Measurements from ENCODE around the gene DAZL.

DAZL gene

DNA sequence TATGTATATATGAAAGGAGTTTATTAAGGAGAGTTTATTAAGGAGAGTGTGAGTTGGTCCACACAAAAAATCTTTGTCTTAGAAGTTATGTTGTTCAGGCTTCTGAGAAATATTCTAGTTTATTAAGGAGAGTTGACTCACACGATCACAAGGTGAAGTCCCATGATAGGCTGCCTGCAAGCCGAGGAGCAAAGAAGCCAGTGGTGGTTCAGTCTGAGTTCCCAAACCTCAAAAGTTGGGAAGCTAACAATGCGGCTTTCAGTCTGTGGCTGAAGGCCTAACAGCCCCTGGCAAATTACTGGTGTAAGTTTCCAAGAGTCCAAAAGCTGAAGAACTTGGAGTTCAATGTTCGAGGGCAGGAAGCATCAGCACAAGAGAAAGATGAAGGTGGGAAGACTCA, 42.4 kb upstream of the DAZL start:
- Histone ChIP-seq H3K9ac (ENCODE audit: low read length) (no peak overlapping the region), H3K9me3 (replicated peaks; ENCODE audit: insufficient read depth, low read length) (no peaks in the 10 kb centered on the region), H3K9me2 (replicated peaks; ENCODE audit: insufficient read depth, low read length) (no peaks in the 10 kb centered on the region), H3K27ac (ENCODE audit: low read length) (no peak overlapping the region), H3K27me3 (replicated peaks; ENCODE audit: insufficient read depth, low read length) (no peaks in the 10 kb centered on the region), H3F3A (ENCODE audit: insufficient read depth, low read length) (no peaks in the 10 kb centered on the region), H2AFZ (ENCODE audit: low read length) (no peak overlapping the region), H3K4me2 (ENCODE audit: low read depth, low read length) (no peak overlapping the region), H3K4me1 (ENCODE audit: low read length) (no peaks in the 10 kb centered on the region), H3K79me2 (ENCODE audit: low read length) (no peaks in the 10 kb centered on the region), H4K20me1 (ENCODE audit: insufficient read depth, low read length) (no peaks in the 10 kb centered on the region), H3K4me3 (ENCODE audit: low read length) (no peak overlapping the region), H3K36me3 (replicated peaks; ENCODE audit: insufficient read depth, low read length) (no peaks in the 10 kb centered on the region)
- no peak for DNase-seq
- TF ChIP-seq CTCF (IDR thresholded peaks at IDR 0.05; ENCODE audit: low read length) (no peak), EZH2phosphoT487 (IDR thresholded peaks at IDR 0.05; ENCODE audit: low read length) (no peak), EZH2 (optimal IDR thresholded peaks at IDR 0.05; ENCODE audit: low read depth, low read length) (no peak)

DNA sequence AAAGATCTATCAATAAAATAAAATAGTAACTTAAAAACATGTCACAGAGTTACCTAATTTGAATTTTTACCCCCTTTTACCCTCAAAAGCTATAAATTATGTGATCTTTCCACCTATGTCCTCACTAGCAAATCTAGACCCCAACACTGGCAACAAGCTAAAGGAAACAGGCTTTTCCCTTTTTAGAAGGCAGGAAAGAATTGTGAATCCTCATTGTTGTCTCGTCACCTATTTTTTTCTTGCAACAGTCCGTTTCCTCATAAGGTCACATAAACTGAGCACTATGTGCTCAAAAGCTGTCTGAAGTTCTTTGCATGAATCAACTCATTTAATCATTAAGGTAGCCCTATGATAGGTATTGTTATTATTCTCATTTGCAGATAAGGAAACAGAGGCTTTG, 34.6 kb upstream of the DAZL start:
- Histone ChIP-seq H3K4me1 (ENCODE audit: low read length) (no peaks in the 10 kb centered on the region), H3K4me3 (ENCODE audit: low read length) (no peak overlapping the region), H3K79me2 (ENCODE audit: low read length) (no peaks in the 10 kb centered on the region), H3K9me3 (replicated peaks; ENCODE audit: insufficient read depth, low read length) (no peaks in the 10 kb centered on the region), H3K9me2 (replicated peaks; ENCODE audit: insufficient read depth, low read length) (no peaks in the 10 kb centered on the region), H3K27ac (ENCODE audit: low read length) (no peak overlapping the region), H2AFZ (ENCODE audit: low read length) (no peak overlapping the region), H4K20me1 (ENCODE audit: insufficient read depth, low read length) (no peaks in the 10 kb centered on the region), H3K27me3 (replicated peaks; ENCODE audit: insufficient read depth, low read length) (no peaks in the 10 kb centered on the region), H3K36me3 (replicated peaks; ENCODE audit: insufficient read depth, low read length) (no peaks in the 10 kb centered on the region), H3K9ac (ENCODE audit: low read length) (no peak overlapping the region), H3K4me2 (ENCODE audit: low read depth, low read length) (no peak overlapping the region), H3F3A (ENCODE audit: insufficient read depth, low read length) (no peaks in the 10 kb centered on the region)
- TF ChIP-seq EZH2phosphoT487 (IDR thresholded peaks at IDR 0.05; ENCODE audit: low read length) (no peak), CTCF (IDR thresholded peaks at IDR 0.05; ENCODE audit: low read length) (no peak), EZH2 (optimal IDR thresholded peaks at IDR 0.05; ENCODE audit: low read depth, low read length) (no peak)
- DNase-seq, result no peak

DNA sequence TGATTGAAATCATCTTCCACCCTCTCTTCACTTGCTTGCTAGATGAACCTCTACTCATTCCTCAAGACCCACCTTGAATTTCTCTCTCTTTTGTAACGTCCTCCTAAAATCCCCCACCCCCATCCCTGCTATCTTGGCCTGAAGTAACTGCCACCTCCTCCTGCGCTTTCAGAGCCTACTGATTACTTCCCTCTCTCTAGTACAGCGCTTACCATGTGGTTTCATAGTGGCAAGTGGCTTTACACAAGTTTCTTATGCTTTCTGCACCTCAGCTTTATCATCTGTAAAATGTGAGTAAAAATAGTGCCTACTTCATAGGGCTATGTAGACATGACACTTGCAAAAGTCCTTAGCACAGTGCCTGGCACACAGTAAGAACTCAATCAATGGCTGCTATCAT, 28.7 kb upstream of the DAZL start:
- no peaks in the 10 kb centered on the region for H3K27me3 ChIP-seq (replicated peaks; ENCODE audit: insufficient read depth, low read length)
- H3K4me3 ChIP-seq (ENCODE audit: low read length), result no peak overlapping the region
- H3K9ac ChIP-seq (ENCODE audit: low read length), result no peak overlapping the region
- no peak overlapping the region for H3K4me2 ChIP-seq (ENCODE audit: low read depth, low read length)
- no peaks in the 10 kb centered on the region for H3K9me2 ChIP-seq (replicated peaks; ENCODE audit: insufficient read depth, low read length)
- H3K79me2 ChIP-seq (ENCODE audit: low read length), result no peaks in the 10 kb centered on the region
- H3K36me3 ChIP-seq (replicated peaks; ENCODE audit: insufficient read depth, low read length), result no peaks in the 10 kb centered on the region
- no peaks in the 10 kb centered on the region for H4K20me1 ChIP-seq (ENCODE audit: insufficient read depth, low read length)
- H3K9me3 ChIP-seq (replicated peaks; ENCODE audit: insufficient read depth, low read length), result no peaks in the 10 kb centered on the region
- 0 out of 2 replicates have a peak, but pooled peaks cover 3% of the 10 kb centered on the region for H3K4me1 ChIP-seq (ENCODE audit: low read length)
- H3K27ac ChIP-seq (ENCODE audit: low read length), result no peak overlapping the region
- TF ChIP-seq EZH2 (optimal IDR thresholded peaks at IDR 0.05; ENCODE audit: low read depth, low read length) (no peak), EZH2phosphoT487 (IDR thresholded peaks at IDR 0.05; ENCODE audit: low read length) (no peak), CTCF (IDR thresholded peaks at IDR 0.05; ENCODE audit: low read length) (no peak)
- H2AFZ ChIP-seq (ENCODE audit: low read length), result no peak overlapping the region
- peak; percentile 8 for DNase-seq
- H3F3A ChIP-seq (ENCODE audit: insufficient read depth, low read length), result no peaks in the 10 kb centered on the region
